GM12892 (cell line): ENCODE measurements around the gene SMYD3.

Source experiments
- POLR2A ChIP-seq: IDR thresholded peaks from 2 replicates; pipeline ENCODE4 v1.6.1; 2011; ENCODE audit warnings: low read depth, low read length, control low read depth
- TAF1 ChIP-seq: IDR thresholded peaks from 2 replicates; pipeline ENCODE4 v1.6.1; 2011; ENCODE audit warnings: low read depth, mild to moderate bottlenecking, control low read depth, low read length, borderline replicate concordance

DNA sequence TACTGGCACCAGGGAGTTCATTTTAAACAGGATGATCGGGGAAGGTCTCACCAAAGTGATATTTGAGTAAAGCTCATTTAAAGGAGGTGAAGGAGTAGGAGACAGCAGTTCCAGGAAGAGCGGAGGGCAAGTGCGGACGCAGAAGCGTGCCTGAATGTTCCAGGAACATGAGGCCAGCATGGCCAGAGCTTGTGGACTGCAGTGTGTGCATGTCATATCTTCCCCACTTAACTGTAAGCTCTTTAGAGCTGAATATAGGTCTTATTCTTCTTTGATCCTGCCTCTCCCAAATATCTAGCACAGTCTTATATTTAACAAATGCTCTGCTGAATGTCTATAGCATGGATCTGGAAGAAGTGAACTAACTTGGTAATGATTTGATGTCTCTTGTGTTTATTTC lies 639.3 kb downstream of the SMYD3 start:
- TF ChIP-seq TAF1 (no peak), POLR2A (no peak)
